Keratinocyte (primary cell): Measurements from ENCODE around the gene DPH1.

Experiments
- CTCF ChIP-seq, 3 experiments: IDR thresholded peaks in 1 of 3; conservative IDR thresholded peaks in 1 of 3; optimal IDR thresholded peaks in 1 of 3; 2 replicates in 2 of 3; 3 replicates in 1 of 3; pipeline versions ENCODE3 to v1.5.1; 2011; ENCODE audit warnings: low read length in 3 of 3, mild to moderate bottlenecking in 3 of 3, moderate library complexity in 2 of 3, control low read depth in 1 of 3, inconsistent platforms in 1 of 3; ENCODE audit not compliant: insufficient read depth in 2 of 3; ENCODE audit errors: extremely low read depth in 1 of 3
- EZH2 ChIP-seq: IDR thresholded peaks from one replicate; pipeline ENCODE4 v1.6.1; 2012; ENCODE audit warnings: inconsistent platforms, mild to moderate bottlenecking, low read length, moderate library complexity

- TF ChIP-seq CTCF (optimal IDR thresholded peaks at IDR 0.05 in 1 of 3, IDR thresholded peaks at IDR 0.05 in 1 of 3, conservative IDR thresholded peaks at IDR 0.05 in 1 of 3; ENCODE audit: extremely low read depth in 1 of 3, insufficient read depth in 2 of 3, low read length in 3 of 3) (no peak), EZH2 (no peak)
These were observed 9.2 kb upstream of the DPH1 start for GRCh38 chr17:2020721-2021120.
